GM19397 (cell line): Measurements from ENCODE around the gene BEND2.
"Not testable (repeated sequence)": the region's sequence is repeated elsewhere in the genome, so short reads cannot be mapped to it uniquely, and the experiment has no call there.

Source experiments
- ATAC-seq: cut with Tn5 transposase; IDR thresholded peaks from one replicate; pipeline ENCODE4 v1.9.1; 2021; ENCODE audit warnings: mild to moderate bottlenecking, moderate library complexity; ENCODE audit not compliant: unreplicated experiment

BEND2 gene

GRCh38 chrX:18220786-18221185 is at the start of gene BEND2:
Gene BEND2 (minus strand): TSS chrX:18220886. CDS start chrX:18220750, 136 bp downstream.
- ATAC-seq: no peak

- no peak for ATAC-seq
Observed at GRCh38 chrX:18255059-18255458, 34.4 kb upstream of the BEND2 start.

DNA sequence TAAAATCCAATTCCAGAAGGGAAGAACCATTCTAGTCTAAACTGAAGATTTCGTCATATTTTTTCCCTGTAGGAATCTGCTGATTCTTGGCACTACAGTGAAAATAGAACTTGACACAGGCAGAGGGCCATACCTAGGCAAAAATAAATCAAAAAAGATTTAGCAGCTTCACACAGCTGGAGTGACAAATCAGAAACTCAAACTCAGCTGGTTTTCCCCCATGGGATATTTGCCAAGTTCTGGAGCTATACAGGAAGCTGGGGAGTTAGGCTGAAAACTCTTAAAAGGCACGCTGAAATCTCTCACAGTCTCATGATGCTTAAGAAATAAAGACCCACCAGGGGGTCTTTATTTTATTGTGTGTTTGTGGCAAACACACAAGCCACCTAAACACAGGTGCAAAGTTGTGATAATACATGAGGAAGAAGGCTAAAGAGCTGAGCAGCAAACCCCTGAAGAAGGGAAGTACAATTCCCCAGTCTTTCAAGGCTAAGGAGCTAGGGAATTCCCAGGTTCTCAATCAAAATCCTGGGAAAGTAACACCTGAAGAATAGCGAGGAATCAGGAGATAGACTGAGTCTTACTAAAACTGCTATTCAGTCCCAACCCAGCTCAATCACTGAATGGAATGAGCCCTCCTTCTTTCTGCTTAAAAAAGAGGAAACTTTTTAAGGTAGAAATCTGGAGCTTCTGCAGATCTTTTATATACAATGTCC is 32.1 kb upstream of the BEND2 start:
- ATAC-seq: no peak

- ATAC-seq: not testable (repeated sequence)
Observed at GRCh38 chrX:18229646-18230045, 9.0 kb upstream of the BEND2 start.

- no peak for ATAC-seq
Observed at GRCh38 chrX:18228069-18228468, 7.4 kb upstream of the BEND2 start.

DNA sequence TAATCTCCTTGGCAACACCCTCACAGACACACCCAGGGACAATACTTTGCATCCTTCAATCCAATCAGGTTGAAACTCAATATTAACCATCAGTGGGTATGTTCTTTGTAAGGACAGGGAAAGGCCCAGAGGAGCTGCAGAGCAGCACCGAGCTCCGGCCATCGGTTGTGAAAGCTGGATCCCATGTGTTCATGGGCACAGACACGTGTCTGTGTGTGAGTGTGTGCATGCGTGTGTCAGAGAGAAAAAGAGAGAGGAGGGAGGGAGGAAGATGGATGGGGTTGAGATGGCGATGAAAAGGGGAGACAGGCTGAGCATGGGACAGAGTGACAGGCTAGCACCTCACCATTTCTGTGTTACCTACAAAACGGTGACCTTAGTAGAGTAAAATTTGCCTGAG is 6.8 kb upstream of the BEND2 start:
- ATAC-seq: no peak

- ATAC-seq: no peak
Observed at GRCh38 chrX:18210470-18210869, 10.2 kb downstream of the BEND2 start.

- no peak for ATAC-seq
Observed at GRCh38 chrX:18206657-18207056, 14.0 kb downstream of the BEND2 start.

- no peak for ATAC-seq
Observed at GRCh38 chrX:18203631-18204030, 17.1 kb downstream of the BEND2 start.

DNA sequence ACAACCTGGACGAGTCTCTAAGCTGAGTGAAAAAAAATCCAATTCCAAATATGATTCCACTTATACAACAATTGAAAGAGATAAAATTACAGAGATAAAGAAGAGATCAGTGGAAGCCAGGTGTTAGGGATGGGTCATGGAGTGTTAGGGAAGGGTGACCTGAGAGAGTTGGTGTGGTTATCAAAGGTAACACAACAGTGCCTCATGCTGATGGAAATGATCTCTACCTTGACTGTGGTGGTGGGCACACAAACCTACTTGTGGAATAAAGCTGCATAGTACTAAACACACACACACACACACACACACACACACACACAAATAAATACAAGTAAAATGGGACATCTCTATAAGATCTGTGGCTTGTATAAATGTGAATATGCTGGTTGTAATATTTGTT is 26.0 kb downstream of the BEND2 start:
- no peak for ATAC-seq

GRCh38 chrX:18179446-18179845 is 41.2 kb downstream of the BEND2 start:
- no peak for ATAC-seq

DNA sequence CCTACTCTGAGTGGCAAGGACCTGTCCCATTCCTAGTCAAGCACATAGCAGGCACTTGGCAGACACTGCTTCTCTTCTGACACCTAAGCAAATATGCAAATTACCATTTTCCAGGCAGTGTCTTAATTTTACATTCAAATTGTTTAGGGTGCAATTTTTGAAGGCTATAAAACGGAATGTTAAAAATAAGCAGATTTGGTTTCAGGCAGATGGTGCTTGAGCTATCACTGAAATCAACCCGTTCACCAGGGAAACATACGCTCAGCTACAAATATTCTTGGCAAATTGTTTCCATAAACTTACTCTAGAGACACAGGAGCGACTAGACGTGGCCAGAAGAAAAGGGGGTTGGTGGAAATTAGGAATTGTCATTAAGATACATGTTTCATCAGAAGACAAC is 45.7 kb downstream of the BEND2 start:
- no peak for ATAC-seq

- no peak for ATAC-seq
Observed at GRCh38 chrX:18174209-18174608, 46.5 kb downstream of the BEND2 start.

DNA sequence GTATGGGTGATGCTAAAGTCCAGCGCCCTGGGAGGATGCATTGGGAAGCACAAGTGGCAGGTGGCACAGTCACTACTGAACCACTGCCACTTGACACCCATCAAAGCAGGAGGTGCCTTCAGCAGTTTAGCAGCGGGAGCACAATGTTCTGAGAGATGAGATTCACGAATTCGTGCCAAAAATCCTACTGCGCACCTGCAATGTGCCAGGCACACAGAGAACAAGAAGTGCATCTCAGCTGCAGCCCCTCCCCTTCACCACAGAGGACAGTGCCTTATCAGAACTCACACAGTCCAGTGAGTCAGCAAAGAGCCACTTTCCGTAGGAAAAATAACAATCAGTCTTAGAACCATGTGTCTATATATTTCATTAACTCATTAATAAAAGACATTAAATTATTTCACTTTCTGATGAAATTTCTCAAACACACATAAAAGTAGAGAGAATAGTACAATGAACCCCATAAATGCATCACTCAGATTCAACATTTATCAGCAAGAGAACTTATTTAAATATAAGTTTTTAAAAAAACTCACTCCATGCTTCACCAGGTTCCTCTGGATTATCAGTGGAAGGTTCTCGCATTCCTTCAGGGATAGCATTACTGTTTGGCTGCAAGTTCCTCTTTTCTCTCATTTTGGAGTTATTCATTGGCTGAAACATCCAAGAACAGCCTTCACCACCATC is 47.0 kb downstream of the BEND2 start:
- ATAC-seq: no peak

GRCh38 chrX:18172970-18173369 is 47.7 kb downstream of the BEND2 start:
- ATAC-seq: no peak

- ATAC-seq: no peak
Observed at GRCh38 chrX:18170910-18171309, 49.8 kb downstream of the BEND2 start.

GRCh38 chrX:18166068-18166467 is 54.6 kb downstream of the BEND2 start:
- ATAC-seq: no peak

DNA sequence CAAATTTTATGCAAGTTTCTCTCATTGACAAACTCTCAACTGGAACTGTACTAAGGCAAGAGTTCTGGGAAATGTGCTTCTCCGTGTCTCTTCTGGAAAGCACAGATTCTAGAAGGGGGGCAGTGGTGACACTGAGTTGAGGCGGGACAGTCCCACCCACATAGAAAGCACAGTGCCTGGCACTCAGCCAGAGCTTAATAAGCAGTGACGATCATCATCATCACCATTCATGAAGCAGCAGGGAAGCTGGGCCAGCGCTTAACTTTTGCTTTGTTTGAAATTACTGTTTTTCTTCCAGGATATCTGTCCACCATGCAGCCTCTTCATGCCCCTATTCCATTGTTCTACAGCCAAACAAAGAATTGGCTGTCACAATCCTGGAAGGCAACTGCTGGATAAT is 60.3 kb downstream of the BEND2 start:
- ATAC-seq: no peak

GRCh38 chrX:18158963-18159362 is 61.7 kb downstream of the BEND2 start:
- no peak for ATAC-seq

GRCh38 chrX:18151649-18152048 is 69.0 kb downstream of the BEND2 start:
- ATAC-seq: no peak

- no peak for ATAC-seq
Observed at GRCh38 chrX:18151157-18151556, 69.5 kb downstream of the BEND2 start.

DNA sequence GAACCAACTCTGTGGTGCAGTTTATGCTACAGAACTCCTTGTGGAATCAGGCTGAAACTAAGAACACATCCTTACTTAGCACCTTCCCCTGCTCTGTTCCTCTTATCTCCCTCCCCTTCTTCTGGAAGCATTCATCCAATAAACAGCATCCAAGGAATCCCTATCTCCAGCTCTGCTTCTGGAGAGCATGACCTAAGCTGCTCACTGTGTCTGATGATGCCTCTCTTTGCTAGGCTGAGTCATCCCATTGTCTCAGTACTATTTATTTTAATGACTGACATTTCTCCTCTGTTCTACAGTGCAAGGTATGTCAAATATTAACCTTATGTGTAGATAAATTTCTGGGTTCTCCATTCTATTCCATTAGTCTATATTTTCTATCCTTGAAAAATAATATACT is 71.2 kb downstream of the BEND2 start:
- ATAC-seq: no peak

GRCh38 chrX:18146954-18147353 is 73.7 kb downstream of the BEND2 start:
- ATAC-seq: no peak
